DMS53 treated with DMSO at 0.1 percent for 48 hours (cell line): Measurements from ENCODE around the gene CRX.
A peak's percentile ranks its signal among the peaks of the same experiment; 100 is the strongest.
"Not testable (repeated sequence)": the region's sequence is repeated elsewhere in the genome, so short reads cannot be mapped to it uniquely, and the experiment has no call there.

Source experiments
- DNase-seq: peaks from one replicate; lab custom pipeline; 2025; ENCODE audit not compliant: unreplicated experiment; lab: John Stamatoyannopoulos, UW

Gene CRX

DNA sequence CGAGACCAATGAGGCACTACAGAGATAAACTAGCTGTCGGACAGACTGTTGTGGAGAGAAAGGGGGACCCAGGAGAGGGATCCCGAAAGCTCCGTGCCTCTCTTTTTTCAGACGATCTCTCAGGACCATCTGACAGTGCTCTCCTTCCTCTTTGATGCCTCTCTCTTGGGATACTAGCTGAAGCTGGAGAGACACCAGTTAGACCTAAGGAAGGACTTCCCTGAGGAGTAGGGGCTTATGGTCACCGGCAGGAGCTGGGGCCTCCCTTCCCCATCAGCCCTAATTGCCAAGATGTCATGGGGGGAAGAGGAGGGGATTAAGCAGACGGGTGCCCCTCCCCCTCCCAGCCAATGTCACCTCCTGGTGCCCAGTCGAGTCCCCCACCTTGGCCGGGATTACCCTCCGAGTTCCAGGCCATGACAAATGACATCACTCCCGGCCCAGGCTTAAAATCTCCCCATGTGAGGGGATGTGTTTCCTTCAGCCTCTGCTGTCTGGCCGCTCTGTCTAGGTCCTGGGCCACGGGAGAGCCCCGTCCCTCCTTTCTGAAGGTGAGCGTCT is at the start of gene CRX:
Gene CRX (plus strand): TSS at position 478 of the 561 bp plus-strand sequence. CDS start 12,507 bp downstream, outside the sequence.
- DNase-seq: no peak

DNA sequence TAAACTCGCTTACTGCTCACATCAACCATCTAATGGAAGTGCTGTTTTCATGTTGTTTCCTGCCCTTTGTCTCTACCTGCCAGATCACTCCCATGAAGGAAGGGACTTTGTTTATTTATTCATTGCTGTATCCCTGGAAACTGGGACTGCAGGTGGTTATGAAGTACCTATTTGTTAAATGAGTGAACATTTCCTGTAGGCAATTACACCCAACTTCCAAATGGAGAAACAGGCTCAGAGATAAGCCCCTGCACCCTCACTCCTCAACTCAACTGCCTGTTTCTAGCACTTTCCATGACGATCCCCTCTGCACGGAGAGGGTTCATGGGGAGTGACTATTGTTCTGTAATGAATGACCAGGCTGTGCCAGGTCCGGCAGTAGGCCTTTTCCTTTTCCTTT is 45.2 kb upstream of the CRX start:
- DNase-seq: peak; percentile 97

DNA sequence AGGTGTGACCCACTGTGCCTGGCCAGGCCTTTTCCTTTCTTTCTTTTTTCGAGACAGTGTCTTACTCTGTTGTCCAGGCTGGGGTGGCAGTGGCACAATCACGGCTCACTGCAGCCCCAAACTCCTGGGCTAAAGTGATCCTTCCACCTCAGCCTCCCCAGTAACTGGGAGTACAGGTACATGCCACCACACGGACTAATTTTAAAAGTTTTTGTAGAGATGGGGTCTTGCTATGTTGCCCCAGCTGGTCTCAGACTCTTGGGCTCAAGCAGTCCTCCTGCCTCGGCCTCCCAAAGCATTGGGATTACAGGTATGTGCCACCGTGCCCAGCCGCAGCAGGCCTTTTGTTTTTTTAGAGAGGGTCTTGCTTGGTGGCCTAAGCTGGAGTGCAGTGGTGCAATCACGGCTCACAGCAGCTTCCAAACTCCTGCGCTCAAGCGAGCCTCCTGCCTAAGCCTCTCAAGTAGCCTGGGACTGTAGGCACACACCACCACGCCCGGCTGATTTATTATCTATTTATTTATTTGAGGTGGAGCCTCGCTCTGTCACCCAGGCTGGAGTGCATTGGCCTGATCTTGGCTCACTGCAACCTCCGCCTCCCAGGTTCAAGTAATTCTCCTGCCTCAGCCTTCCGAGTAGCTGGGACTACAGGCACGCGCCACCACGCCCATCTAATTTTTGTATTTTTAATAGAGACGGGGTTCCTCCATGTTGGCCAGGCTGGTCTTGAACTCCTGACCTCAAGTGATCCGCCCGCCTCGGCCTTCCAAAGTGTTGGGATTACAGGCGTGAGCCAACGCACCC is 44.3 kb upstream of the CRX start:
- DNase-seq: not testable (repeated sequence)

- peak; percentile 66 for DNase-seq
Observed at GRCh38 chr19:47778049-47778953, 43.4 kb upstream of the CRX start, which contains the start of gene SELENOW. TSS of gene SELENOW (plus strand) at chr19:47778703. CDS start at chr19:47778786, 83 bp downstream.

DNA sequence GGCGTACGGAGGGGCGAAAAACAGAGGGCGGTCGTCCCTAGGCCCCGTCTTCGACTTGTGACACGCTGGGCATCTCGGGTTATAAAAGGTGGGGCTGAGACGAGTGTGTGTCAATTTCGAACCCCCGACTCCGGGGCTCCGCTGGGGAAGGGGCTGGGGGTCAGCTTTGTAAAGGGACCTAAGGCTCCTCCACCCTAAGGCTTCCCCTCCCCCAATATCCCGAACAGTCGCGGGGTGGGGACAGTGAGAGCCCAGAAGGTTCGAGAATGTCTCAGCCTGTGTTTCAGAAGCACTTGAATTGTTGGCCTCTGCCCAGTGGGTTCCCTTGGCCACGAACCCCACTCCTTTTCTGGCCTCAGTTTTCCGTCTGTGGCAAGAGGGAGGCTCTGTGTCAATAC is 42.8 kb upstream of the CRX start:
- DNase-seq: no peak

- DNase-seq: no peak
Observed at GRCh38 chr19:47779524-47780214, 42.1 kb upstream of the CRX start.

GRCh38 chr19:47780215-47780551 is 41.6 kb upstream of the CRX start:
- no peak for DNase-seq

GRCh38 chr19:47781590-47782262 is 40.0 kb upstream of the CRX start:
- no peak for DNase-seq

DNA sequence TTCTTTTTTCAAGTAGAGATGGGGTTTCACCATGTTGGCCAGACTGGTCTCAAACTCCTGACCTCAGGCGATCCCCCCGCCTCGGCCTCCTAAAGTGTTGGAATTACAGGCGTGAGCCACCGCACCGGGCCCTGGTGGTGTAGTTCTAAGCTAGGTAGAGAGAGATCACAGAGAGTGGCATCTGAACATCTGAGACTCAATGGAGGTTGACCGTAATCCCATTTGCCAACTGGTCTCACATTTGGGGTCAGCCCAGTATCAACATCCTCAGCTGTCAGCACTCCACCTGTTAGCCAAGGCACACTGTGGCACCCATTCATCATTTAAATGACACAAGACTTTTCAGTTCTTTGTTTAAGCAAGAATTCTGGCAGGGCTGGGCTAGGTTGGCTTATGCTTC is 35.2 kb upstream of the CRX start:
- DNase-seq: no peak

- DNase-seq: not testable (repeated sequence)
Observed at GRCh38 chr19:47787307-47787706, 34.4 kb upstream of the CRX start.

GRCh38 chr19:47789811-47790210 is 31.9 kb upstream of the CRX start:
- DNase-seq: not testable (repeated sequence)

GRCh38 chr19:47790398-47790814 is 31.3 kb upstream of the CRX start:
- DNase-seq: no peak

- DNase-seq: no peak
Observed at GRCh38 chr19:47792616-47793015, 29.1 kb upstream of the CRX start.

- no peak for DNase-seq
Observed at GRCh38 chr19:47794526-47794925, 27.2 kb upstream of the CRX start.

DNA sequence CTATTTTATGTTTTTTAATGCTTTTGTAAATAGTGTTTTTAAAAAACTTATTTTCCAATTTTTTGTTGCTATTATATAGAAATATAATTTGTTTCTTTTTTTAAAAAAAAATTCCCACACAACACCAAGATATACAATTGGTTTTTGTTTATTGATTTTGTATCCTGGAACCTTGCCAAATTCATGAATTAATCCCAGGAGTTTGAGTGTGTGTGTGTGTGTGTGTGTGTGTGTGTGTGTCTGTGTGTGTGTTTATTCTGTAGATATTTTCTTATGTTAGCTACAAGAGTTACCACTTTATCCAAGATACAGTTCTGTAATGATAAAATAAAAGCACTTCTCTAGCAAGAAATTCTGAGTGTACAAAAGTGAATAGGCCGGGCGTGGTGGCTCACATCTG is 25.0 kb upstream of the CRX start:
- no peak for DNase-seq

DNA sequence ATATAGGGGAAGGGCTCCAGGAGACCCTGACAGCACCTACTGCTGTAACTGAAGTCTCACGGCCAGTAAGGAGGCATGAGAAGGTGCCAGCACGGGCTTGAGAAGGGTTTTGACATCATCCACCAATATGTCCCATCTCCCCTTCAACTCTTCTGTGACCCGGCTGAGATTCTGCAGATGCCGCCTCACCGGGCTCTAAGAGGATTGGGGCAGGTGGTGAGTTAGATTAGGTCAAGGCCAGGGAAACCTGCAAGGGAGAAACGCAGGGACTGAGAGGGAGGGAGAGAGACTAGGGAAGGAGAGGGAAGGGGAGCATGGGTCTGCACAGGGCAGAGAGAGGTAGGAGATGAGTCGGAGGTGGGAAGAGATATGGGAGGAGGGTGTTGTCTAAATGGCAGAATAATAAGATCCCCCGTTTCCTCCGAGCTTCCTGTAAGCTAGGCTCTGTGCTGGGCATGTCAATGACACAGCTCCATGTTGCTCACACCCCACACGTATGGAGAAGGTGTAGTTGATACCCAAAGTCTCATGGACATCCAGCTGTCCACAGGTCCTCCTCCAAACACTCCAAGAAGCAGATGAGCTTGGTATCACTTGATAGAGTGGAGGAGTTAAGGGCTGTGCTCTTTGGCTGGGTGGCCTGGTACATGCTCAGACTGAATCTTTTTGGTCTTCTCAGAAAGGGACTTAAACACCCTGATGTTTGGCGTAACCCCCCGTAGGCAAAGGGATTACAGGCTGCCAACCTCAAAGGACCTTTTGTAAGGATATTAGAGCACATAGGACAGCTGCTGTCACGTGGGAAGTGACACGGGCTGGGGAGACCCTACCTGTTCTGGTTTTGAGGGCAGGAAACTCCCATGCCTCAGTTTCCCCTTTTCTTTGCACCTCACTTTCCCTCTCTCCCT is 23.5 kb upstream of the CRX start:
- DNase-seq: no peak

GRCh38 chr19:47798904-47799266 is 22.9 kb upstream of the CRX start:
- DNase-seq: no peak

- DNase-seq: no peak
Observed at GRCh38 chr19:47801270-47801669, 20.5 kb upstream of the CRX start.

- DNase-seq: no peak
Observed at GRCh38 chr19:47802521-47803043, 19.2 kb upstream of the CRX start.
